Iris pigment epithelial cell (primary cell): ENCODE data around the gene ARPP19.
"Not testable (repeated sequence)": the region's sequence is repeated elsewhere in the genome, so short reads cannot be mapped to it uniquely, and the experiment has no call there.

Experiments
- DNase-seq: peaks from one replicate; pipeline ENCODE4 v3.0.0-alpha.2; 2011; ENCODE audit warnings: low read depth

The ARPP19 gene

GRCh38 chr15:52568601-52569585 is at the start of gene ARPP19:
TSS of gene ARPP19 (minus strand) at chr15:52569030. CDS start at chr15:52568892, 138 bp downstream.
- DNase-seq, result peak; percentile 91

- no peak for DNase-seq
These were observed 48.2 kb upstream of the ARPP19 start for GRCh38 chr15:52617026-52617425.

GRCh38 chr15:52615302-52615701 is 46.5 kb upstream of the ARPP19 start:
- DNase-seq, result no peak

GRCh38 chr15:52609593-52609992 is 40.8 kb upstream of the ARPP19 start:
- no peak for DNase-seq

- no peak for DNase-seq
These were observed 15.6 kb upstream of the ARPP19 start for GRCh38 chr15:52584414-52584813.

GRCh38 chr15:52579852-52580251 is 11.0 kb upstream of the ARPP19 start:
- DNase-seq, result no peak

- no peak for DNase-seq
These were observed 7.9 kb upstream of the ARPP19 start for GRCh38 chr15:52576692-52577091.

- not testable (repeated sequence) for DNase-seq
These were observed 6.7 kb upstream of the ARPP19 start for GRCh38 chr15:52575573-52575972.

GRCh38 chr15:52575072-52575471 is 6.2 kb upstream of the ARPP19 start:
- no peak for DNase-seq

- not testable (repeated sequence) for DNase-seq
These were observed 5.8 kb upstream of the ARPP19 start for GRCh38 chr15:52574623-52575022.

- peak; percentile 47 for DNase-seq
These were observed 794 bp downstream of the ARPP19 start for GRCh38 chr15:52567871-52568600.

- DNase-seq, result no peak
These were observed 1.9 kb downstream of the ARPP19 start for GRCh38 chr15:52566889-52567288.

- DNase-seq, result peak; percentile 55
These were observed 3.1 kb downstream of the ARPP19 start for GRCh38 chr15:52565417-52566358.

- DNase-seq, result no peak
These were observed 5.2 kb downstream of the ARPP19 start for GRCh38 chr15:52563501-52564060.

- peak; percentile 66 for DNase-seq
These were observed 9.3 kb downstream of the ARPP19 start for GRCh38 chr15:52559575-52559974.

GRCh38 chr15:52559022-52559421 is 9.8 kb downstream of the ARPP19 start:
- DNase-seq, result no peak

GRCh38 chr15:52558196-52558595 is 10.6 kb downstream of the ARPP19 start:
- DNase-seq, result peak; percentile 91

GRCh38 chr15:52557274-52557641 is 11.6 kb downstream of the ARPP19 start:
- peak; percentile 31 for DNase-seq

- peak; percentile 10 for DNase-seq
These were observed 12.1 kb downstream of the ARPP19 start for GRCh38 chr15:52556524-52557273.

GRCh38 chr15:52552303-52552702 is 16.5 kb downstream of the ARPP19 start:
- no peak for DNase-seq

- DNase-seq, result no peak
These were observed 17.1 kb downstream of the ARPP19 start for GRCh38 chr15:52551762-52552161.
